ENCODE measurements around the gene SMG1.
"Not testable (repeated sequence)": the region's sequence is repeated elsewhere in the genome, so short reads cannot be mapped to it uniquely, and the experiment has no call there.

SMG1 gene

DNA sequence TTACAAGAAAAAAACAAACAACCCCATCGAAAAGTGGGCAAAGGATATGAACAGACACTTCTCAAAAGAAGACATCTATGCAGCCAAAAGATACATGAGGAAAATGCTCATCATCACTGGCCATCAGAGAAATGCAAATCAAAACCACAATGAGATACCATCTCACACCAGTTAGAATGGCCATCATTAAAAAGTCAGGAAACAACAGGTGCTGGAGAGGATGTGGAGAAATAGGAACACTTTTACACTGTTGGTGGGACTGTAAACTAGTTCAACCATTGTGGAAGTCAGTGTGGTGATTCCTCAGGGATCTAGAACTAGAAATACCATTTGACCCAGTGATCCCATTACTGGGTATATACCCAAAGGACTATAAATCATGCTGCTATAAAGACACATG is 148.5 kb downstream of the SMG1 start:
- H3K27me3 Mint-ChIP-seq, H3K4me1 Mint-ChIP-seq, H3K4me3 Mint-ChIP-seq, H3K36me3 Mint-ChIP-seq, H3K9me3 Mint-ChIP-seq, H3K27ac Mint-ChIP-seq: not testable (repeated sequence)

DNA sequence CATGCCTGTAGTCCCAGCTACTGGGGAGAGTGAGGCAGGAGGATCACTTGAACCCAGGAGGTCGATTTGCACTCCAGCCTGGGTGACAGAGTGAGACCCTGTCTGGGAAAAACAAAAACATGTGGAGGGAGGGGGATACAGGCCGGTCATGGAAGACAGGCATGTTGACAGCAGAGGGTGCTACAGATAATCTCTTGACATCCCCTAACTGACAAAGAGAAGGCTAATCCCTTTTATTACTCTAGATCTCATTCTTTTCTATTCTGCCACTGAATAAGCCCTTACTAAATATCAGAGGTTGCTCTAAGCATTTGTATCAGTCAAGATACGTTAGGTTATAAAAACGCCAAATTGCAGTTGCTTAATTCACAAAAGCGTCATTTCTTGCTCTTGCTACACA is 149.9 kb downstream of the SMG1 start:
- H3K4me3 Mint-ChIP-seq, H3K9me3 Mint-ChIP-seq, H3K36me3 Mint-ChIP-seq, H3K27ac Mint-ChIP-seq, H3K4me1 Mint-ChIP-seq, H3K27me3 Mint-ChIP-seq: not testable (repeated sequence)

DNA sequence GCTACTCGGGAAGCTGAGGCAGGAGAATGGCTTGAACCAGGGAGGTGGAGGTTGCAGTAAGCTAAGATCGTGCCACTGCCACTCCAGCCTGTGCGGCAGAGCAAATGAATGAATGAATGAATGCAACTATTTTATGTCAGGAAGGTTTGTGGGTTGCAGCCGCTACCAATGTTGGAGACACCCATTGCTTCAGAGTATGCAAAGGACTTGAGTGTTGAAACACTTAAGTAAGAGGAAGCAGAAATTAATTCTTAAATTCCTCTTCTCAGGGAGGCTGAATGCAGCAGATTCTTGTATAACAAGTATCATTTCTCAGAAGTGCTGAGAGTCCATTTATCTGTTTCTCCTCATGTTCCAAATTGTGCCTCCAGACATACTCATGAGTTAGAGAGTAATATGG is 151.6 kb downstream of the SMG1 start:
- H3K9me3 Mint-ChIP-seq, H3K27me3 Mint-ChIP-seq, H3K4me1 Mint-ChIP-seq, H3K4me3 Mint-ChIP-seq, H3K36me3 Mint-ChIP-seq, H3K27ac Mint-ChIP-seq: not testable (repeated sequence)

DNA sequence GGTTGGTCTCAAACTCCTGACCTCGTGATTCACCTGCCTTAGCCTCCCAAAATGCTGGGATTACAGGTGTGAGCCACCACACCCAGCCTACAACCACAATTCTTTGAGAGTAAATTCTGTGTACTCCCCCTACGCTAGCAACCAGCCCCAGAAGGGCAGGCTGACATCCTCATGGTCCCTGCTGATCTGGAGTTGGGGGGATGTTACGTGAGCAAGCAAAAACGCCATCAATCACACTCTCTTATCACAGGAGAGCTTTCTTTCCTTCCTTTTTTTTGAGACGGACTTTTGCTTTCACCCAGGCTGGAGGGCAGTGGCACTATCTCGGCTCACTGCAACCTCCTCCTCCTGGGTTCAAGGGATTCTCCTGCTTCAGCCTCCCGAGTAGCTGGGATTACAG is 154.0 kb downstream of the SMG1 start:
- H3K27ac Mint-ChIP-seq, H3K27me3 Mint-ChIP-seq, H3K36me3 Mint-ChIP-seq, H3K4me3 Mint-ChIP-seq, H3K4me1 Mint-ChIP-seq, H3K9me3 Mint-ChIP-seq: not testable (repeated sequence)

DNA sequence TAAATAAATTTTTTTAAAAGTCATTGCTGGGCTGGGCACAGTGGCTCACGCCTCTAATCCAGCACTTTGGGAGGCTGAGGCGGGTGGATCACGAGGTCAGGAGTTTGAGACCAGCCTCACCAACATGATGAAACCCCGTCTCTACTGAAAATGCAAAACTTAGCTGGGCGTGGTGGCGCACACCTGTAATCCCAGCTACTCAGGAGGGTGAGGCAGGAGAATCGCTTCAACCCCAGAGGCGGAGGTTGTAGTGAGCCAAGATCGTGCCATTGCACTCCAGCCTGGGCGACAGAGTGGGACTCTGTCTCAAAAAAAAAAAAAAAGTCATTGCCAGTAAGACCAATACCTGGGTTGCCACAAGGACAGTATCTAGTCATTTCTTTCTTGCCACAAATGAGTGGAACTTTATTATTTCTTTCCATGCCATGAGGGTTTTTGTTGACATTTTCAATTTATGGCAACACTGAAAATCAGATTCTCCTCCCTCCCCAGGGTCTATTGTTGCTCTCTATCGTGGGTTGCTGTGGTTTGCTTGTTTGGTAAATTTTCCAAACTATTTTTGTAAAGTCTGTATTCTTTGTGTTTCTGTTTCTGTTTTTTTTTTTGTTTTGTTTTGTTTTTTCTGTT is 155.8 kb downstream of the SMG1 start:
- not testable (repeated sequence) for H3K36me3 Mint-ChIP-seq, H3K9me3 Mint-ChIP-seq, H3K4me1 Mint-ChIP-seq, H3K27me3 Mint-ChIP-seq, H3K27ac Mint-ChIP-seq, H3K4me3 Mint-ChIP-seq

DNA sequence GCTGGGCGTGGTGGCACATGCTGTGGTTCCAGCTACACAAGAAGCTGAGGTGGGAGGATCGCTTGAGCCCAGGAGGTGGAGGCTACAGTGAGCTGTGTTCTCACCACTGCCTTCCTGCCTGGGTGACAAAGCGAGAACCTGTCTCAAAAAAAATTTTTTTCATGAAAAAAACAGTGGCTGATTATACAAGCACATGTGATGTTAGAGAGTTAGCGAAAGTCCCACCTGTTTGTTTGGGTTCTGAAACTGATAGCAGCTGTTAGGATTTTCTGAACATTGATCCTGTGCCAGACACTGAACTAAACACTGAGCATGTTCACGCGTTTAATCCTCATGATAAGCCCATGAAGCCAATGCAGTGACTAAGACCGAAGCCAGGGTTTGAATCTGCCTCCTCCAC is 159.0 kb downstream of the SMG1 start:
- not testable (repeated sequence) for H3K9me3 Mint-ChIP-seq, H3K27ac Mint-ChIP-seq, H3K4me3 Mint-ChIP-seq, H3K36me3 Mint-ChIP-seq, H3K4me1 Mint-ChIP-seq, H3K27me3 Mint-ChIP-seq

DNA sequence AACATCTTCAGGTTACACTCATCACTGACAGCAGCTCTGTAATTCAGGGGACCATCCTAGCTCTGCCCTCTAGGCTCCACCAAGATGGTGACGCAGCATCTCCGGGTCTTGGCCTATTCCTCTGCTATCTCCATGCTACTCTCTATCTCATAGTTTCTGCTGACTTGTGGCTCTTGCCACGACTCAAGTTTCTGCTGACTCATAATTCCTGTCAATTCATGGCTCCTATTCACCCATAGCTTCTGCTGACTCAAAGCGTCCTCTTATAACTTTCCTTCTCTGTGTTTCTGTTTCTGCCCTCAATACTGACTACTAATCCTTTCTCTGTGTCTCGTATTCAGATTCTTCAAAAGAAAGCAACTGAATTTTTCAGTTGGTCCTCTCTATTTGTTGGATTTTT is 163.5 kb downstream of the SMG1 start:
- H3K27ac Mint-ChIP-seq, H3K4me1 Mint-ChIP-seq, H3K27me3 Mint-ChIP-seq, H3K9me3 Mint-ChIP-seq, H3K36me3 Mint-ChIP-seq, H3K4me3 Mint-ChIP-seq: not testable (repeated sequence)

DNA sequence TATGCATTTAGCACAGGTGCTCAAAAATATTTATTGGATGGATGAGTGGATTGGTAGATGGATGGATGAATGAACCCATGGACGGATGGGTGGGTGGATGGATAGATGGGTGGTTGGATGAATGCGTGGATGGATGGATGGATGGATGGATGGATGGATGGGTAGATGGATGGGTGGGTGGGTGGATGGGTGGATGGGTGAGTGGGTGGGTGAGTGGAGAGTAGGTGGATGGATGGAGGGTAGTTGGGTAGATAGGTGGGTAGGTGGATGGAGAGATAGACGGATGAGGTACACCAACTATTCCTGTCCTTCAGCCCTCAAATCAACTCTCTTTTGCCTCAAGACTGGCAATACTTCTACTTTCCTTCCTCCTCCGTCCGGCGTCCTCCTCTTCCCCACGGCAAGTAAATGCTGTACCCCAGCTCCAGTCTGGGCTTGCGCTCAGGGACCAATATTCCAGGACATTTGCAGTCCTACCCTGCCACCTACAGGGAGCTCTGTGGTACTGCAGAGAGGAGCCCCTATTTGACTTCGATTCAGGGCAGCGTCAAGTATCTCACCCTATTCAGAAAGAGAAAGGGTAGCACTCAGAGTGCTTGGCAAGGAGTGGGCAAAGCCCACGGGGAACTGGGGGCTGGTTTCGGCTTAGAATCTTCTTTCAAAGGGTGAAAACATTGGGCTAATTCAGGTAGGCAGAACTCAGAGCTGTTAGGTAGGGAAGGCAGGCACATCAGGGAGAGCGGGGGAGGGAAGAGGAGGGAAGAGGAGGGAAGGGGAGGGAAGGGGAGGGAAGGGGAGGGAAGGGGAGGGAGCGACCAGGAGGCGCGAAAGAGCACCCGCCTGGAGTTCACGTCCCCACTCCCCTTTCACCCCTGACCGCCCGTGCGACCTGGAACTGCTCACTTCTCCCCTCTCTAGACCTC is 166.3 kb downstream of the SMG1 start:
- not testable (repeated sequence) for H3K27ac Mint-ChIP-seq, H3K4me3 Mint-ChIP-seq, H3K9me3 Mint-ChIP-seq, H3K36me3 Mint-ChIP-seq, H3K27me3 Mint-ChIP-seq
- H3K4me1 Mint-ChIP-seq, result peaks cover 16% of the 10 kb centered on the region

DNA sequence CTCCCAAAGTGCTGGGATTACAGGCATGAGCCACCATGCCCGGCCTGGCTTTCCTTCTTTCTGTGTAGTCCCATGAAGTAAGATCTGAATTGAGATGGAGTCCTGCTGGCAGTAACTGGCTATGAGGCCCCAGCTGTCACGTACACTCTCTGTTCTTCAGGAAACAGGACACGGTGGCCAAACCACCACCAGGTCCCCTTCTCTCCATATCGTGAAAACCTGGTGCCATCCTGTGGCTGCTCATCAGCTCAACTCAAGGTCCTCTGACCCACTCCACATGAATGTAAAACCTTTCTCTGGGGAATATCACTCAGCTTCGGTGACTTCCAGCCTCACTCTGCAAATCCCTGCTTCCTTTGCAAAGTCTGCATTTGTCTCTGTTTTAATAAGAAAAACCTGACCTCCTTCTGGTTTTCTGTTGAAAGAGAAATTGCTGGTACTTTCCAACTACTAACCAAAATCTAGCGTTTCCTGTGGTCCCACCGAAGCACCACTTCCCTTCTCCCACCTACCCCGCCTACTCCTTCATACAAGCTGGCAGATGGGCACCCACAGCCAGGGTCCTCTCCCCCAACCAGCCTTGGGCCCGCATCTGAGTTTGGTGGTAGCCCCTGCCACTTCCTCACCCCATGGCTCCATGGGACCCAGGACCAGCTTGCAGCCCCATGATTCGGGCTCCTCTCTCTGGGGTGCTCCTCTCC is 168.1 kb downstream of the SMG1 start:
- not testable (repeated sequence) for H3K27ac Mint-ChIP-seq

DNA sequence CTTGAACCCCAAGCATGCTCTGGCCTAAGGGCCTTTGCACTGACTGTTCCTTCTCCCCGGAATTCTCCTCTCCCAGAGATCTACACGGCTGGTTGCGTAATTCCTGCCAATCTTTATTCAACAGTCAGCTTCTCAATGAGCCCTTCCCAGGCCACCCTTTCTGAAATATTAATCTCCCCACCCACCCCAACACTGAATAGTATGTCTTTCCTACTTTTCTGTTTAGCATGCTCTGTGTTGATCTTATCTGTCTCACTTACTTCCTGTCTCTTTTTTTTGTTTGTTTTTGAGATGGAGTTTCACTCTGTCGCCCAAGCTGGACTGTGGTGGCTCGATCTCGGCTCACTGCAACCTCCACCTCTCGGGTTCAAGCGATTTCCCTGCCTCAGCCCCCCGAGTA is 169.6 kb downstream of the SMG1 start:
- H3K4me1 Mint-ChIP-seq, result peaks cover 16% of the 10 kb centered on the region
- not testable (repeated sequence) for H3K27me3 Mint-ChIP-seq, H3K9me3 Mint-ChIP-seq, H3K36me3 Mint-ChIP-seq, H3K27ac Mint-ChIP-seq, H3K4me3 Mint-ChIP-seq

More for the DNA sequence above, 168.1 kb downstream of the SMG1 start:
- peaks cover 16% of the 10 kb centered on the region for H3K4me1 Mint-ChIP-seq
- H3K27me3 Mint-ChIP-seq, H3K9me3 Mint-ChIP-seq, H3K36me3 Mint-ChIP-seq, H3K4me3 Mint-ChIP-seq: not testable (repeated sequence)
